NOMO-1 (cell line): ENCODE measurements around the gene P3H2.
A peak's percentile ranks its signal among the peaks of the same experiment; 100 is the strongest.

ENCODE experiments used
- DNase-seq, 2 experiments: peaks; one replicate each; lab custom pipeline; 2025; ENCODE audit not compliant: unreplicated experiment in 2 of 2; lab: John Stamatoyannopoulos, UW

Gene P3H2

GRCh38 chr3:189952272-189952671 lies 168.4 kb downstream of the P3H2 start:
- no peak for DNase-seq

DNA sequence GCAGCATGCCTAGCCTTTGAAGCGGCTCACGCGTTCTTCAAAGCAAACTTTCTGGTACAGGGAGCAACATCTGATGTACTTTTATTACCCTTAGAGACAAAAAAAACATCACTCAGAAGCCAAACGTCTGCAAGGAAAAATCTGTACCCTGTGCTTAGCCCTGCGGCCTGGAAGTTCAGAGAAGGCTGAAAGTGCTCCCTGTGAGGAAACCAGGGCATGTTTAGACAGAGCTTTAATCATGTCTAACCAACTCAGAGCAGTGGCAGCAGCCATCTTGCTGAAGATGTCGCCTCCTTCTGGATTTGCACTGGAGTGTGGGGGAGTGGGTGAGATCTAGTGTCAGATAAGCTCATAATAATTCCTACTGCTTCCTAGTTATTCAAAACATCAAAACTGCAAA lies 170.4 kb downstream of the P3H2 start:
- DNase-seq, result no peak

GRCh38 chr3:189949580-189949979 lies 171.1 kb downstream of the P3H2 start:
- DNase-seq, result no peak

GRCh38 chr3:189948724-189949045 lies 172.0 kb downstream of the P3H2 start:
- no peak for DNase-seq

GRCh38 chr3:189947948-189948723 lies 172.6 kb downstream of the P3H2 start:
- DNase-seq, result peak; percentile 62 to 82

DNA sequence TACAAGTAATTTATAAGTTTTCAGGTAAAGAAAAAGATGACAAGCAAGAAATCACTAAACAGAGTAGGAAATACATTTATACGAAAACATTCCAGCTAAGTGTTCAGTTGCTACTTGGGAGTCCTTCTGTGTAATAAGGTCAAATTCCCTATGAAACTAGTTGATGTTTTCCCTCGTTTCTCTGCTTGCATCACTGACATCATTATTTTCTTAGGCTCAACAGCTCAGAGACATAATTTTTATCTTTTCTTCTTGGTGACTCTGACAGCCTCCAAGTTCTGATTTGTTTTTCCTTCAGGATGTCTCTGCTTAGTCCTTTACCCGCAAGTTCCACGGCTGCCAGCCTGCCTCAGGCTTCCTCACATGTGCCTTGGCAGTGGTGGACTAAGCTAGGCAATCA lies 173.6 kb downstream of the P3H2 start:
- no peak for DNase-seq

- DNase-seq, result no peak
These were observed 174.6 kb downstream of the P3H2 start for GRCh38 chr3:189945935-189946709.

DNA sequence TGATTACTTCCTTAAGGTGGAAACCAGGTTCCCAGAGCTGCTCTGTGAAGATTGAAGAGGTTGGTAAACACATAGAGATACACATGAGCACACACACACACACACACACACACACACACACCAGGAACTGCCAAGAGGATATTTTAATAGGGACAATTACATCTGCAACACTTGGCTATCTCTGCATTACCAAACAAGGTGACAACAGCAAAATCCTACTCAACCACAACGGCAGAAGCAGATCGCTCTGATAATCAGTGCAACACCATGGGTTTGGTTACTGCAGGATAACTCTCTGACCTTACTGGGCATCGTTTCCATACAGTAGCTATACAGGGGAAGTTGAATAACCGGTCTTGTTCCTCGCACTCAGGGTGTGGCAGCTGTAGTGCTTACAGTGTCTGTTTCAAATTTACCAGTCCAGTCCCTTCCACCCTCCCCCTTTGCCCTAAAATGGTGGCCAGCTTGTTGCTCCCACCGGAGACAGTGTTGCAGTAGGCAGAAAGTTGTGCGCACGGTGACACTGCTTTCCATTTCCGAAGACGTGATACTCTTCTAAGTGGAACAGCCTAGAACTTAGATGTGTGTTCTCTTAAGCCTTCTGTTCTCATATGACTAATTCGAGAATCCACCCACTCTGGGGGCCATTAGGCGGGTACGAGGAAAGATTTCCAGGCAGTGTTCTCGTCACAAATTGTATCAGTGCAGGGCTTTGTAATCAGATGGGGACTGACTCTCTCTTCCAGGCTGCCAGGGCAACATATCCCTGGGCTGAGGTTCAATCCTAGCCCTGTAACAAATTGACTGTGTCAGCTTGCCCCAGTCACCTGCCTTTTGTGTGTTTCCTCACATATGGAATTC lies 176.2 kb downstream of the P3H2 start:
- no peak for DNase-seq

DNA sequence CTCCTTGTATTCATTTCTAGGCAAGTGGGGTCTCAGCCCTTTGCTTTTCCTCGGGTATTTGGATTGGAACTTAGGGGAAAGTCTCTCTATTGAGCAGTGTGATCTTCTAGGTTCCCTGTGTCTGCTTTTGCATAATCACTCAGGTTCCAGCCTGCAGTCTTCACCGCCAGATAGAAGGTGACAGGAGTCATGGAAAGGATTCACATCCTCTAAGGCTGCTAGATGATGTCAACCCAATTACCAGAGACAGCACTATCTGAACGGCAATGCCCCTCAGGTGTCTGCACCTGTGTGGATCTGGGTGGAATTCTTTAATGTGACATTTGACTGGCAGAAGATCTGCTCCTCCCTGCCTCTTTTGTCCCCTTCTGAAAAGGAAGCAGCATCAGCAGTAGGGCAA lies 177.7 kb downstream of the P3H2 start:
- DNase-seq, result no peak

DNA sequence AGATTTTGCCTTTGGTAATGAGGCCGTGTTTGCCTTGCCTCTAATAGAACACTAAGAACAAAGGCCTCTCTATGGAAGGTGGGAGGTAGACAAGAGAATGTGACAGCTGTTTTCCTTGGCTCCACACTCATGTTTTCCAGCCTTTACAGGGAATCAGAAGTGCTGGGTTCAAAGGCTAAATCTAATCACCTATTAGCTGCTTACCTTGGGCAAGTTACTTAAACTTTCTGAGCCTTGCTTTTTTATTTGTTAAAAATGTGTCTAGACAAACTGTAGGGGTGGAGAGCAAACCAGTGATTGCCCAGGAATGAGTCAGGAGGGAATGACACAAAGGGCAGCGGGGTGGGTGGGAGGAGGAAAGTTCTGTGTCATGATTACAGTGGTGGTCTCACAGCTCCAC lies 179.0 kb downstream of the P3H2 start:
- DNase-seq, result no peak

GRCh38 chr3:189941125-189941524 lies 179.6 kb downstream of the P3H2 start:
- no peak for DNase-seq

GRCh38 chr3:189937302-189938127 lies 183.2 kb downstream of the P3H2 start:
- no peak for DNase-seq

DNA sequence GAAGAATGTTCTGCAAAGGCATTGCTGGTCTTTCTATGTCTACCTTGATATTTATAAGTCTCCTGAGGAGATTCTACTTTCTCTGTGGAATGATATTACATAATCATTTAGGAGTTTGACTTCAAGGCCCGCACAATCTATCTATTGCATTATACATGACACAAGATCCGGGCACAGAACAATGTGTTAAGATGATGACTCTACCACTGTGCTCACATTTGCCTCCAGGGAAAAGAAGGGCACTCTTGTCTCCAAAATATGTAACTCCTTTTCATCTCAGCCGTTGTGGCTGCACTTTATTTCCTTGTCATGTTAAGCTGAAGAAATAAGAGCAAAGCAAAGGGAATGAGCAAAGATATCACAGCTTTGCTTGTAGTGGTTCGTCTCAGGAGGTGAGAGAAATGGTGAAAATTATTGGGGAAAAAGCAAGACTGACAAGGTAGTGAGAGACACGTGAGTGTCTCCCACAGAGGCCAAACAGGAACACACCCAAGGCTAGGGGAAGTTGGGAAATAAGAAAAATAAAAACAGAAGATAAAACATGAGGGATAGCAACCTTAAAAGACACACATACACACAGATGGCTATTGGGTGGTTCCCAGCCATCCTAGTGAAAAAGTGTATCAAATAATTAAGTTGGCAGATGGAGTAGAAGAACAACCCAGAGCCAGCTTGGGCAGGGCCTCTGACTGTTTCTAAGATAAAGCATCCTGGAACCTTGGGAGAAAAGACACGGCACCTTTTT lies 184.3 kb downstream of the P3H2 start:
- DNase-seq, result no peak

DNA sequence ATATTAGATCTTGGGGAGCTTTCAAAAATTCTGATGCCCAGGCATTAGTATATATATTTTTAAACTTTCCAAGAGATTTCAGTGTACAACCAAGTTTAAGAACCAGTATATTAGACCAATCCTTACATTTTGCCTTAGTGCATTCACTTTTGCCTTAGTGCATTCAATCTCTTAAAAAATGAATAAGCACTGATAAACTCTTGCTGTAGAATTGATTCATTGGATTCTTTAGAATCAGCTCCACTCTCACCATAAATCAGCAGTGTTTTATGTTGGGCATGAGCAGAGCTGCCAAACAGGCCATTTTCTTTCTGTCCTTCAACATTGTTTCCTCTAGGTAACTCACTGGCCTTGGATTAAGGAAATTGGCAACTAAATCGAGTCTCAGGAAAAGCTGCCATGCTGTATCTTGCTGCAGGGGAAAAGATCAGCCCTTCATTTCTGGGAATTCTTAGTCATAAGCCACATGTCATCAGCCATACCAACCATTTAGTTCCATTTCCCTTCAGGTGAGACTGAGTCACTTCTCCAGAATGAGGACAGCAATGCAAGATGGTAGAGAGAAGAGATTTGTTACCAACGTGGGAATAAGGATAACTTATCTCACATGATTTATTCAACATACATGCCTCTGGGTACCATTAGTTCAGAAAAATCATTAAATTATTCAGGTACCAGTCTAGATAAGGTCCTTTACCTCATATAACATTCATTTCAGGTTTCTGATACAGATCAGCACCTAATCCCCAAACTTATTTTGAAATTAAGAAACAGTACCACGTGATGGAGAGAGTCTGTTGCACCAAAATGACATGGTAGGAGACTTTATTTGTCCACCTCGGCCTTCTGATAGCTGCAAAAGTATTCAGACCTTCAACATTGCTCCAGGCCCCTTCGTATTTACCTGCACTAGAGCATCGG lies 192.5 kb downstream of the P3H2 start:
- DNase-seq, result no peak

- no peak for DNase-seq
These were observed 198.9 kb downstream of the P3H2 start for GRCh38 chr3:189921770-189922169.

GRCh38 chr3:189914799-189915198 lies 205.9 kb downstream of the P3H2 start:
- peak; percentile 95 to 98 for DNase-seq

DNA sequence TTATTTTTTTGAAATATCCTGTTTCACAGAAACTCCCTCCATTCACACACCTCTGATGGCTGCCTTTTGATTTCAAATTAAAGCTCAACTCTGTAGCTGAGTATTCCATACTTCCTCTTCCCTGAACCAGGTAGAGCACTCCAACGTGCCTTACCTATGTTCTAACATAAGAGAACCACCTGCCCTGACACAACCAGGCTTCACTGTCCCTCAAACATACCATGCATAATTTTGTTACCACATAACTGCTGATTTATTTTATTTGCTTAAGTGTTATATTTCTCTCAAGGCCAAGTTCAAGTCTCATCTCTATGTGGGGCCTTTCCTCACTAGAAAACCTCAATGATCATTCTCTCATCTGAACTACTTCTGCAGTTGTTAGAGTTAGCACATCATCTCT lies 209.7 kb downstream of the P3H2 start:
- no peak for DNase-seq

- DNase-seq, result no peak
These were observed 211.1 kb downstream of the P3H2 start for GRCh38 chr3:189909573-189909972.

- DNase-seq, result no peak
These were observed 211.6 kb downstream of the P3H2 start for GRCh38 chr3:189909139-189909538.
